HepG2 (cell line): ENCODE results near the gene SIRPA. TPM values are rescaled to one million over a fixed set of nuclear protein-coding genes. Genes with fewer than 3 reads are reported as not detected.

Experiments
- DNMT1 ChIP-seq: sonication (generic); formaldehyde crosslinking; IDR thresholded peaks from 2 replicates; pipeline ENCODE4 v1.5.1; 2020; ENCODE audit warnings: mild to moderate bottlenecking, missing genetic modification reagents
- JUNB ChIP-seq: sonication (generic); formaldehyde crosslinking; IDR thresholded peaks from 2 replicates; pipeline ENCODE4 v1.8.0; 2022; ENCODE audit warnings: missing genetic modification reagents, mild to moderate bottlenecking, borderline replicate concordance
- KDM5A ChIP-seq: fragments of 200-600 bp; sonication (generic); IDR thresholded peaks from 2 replicates; pipeline ENCODE4 v1.7.0; 2018; ENCODE audit warnings: antibody characterized with exemption, mild to moderate bottlenecking, low read length, borderline replicate concordance
- MAFF ChIP-seq: IDR thresholded peaks from 2 replicates; pipeline ENCODE4 v1.6.1; 2011; ENCODE audit warnings: low read depth, low read length, improper control_type of control experiment
- TBP ChIP-seq: sonication (generic); formaldehyde crosslinking; IDR thresholded peaks from 2 replicates; pipeline ENCODE4 v1.5.0; 2020; ENCODE audit warnings: missing genetic modification reagents
- YEATS4 ChIP-seq: sonication (generic); formaldehyde crosslinking; IDR thresholded peaks from 2 replicates; pipeline ENCODE4 v1.4.0; 2020; ENCODE audit warnings: missing genetic modification reagents, borderline replicate concordance
- ZNF496 ChIP-seq: sonication (generic); formaldehyde crosslinking; IDR thresholded peaks from 2 replicates; pipeline ENCODE4 v1.8.1; 2023; ENCODE audit warnings: mild to moderate bottlenecking, moderate library complexity, missing genetic modification reagents; ENCODE audit not compliant: insufficient replicate concordance
- ZNF777 ChIP-seq: sonication (generic); formaldehyde crosslinking; IDR thresholded peaks from 2 replicates; pipeline ENCODE4 v1.4.0; 2020; ENCODE audit warnings: missing genetic modification reagents
- ZSCAN25 ChIP-seq: sonication (generic); formaldehyde crosslinking; IDR thresholded peaks from 2 replicates; pipeline ENCODE4 v1.8.0; 2022; ENCODE audit warnings: mild to moderate bottlenecking, missing genetic modification reagents
- polyA plus RNA-seq, 8 experiments: library from polyadenylated mRNA; depleted of rRNA in 3 of 8; stranded (reverse) in 7 of 8; unstranded in 1 of 8; fragments of >200 nt; fragmentation: Illumina TruSeq in 4 of 8; extraction: Trizol in 4 of 8; gene quantifications; 2 replicates each; pipeline versions ENCODE4 v1.2.1 to v1.2.3, GENCODE V29; 2011 to 2016; ENCODE audit warnings: low read depth in 4 of 8, missing spikeins in 1 of 8, mixed read lengths in 1 of 8; ENCODE audit not compliant: insufficient read depth in 1 of 8
- total RNA-seq, 5 experiments: library from RNA; depleted of rRNA; stranded (reverse); fragments of >200 nt; fragmentation: Illumina TruSeq; extraction: Trizol; gene quantifications; 2 replicates each; pipeline ENCODE4 v1.2.3, GENCODE V29; 2016; ENCODE audit warnings: low read depth in 1 of 5
- TF ChIP-seq, protein P1 (sequence below): IDR thresholded peaks from 2 replicates; pipeline ENCODE4 v1.6.1; 2016; ENCODE audit warnings: low read depth, missing genetic modification reagents, missing compliant biosample characterization
- TF ChIP-seq, protein P2 (sequence below): sonication (generic); formaldehyde crosslinking; IDR thresholded peaks from 2 replicates; pipeline ENCODE4 v1.4.0; 2020; ENCODE audit warnings: low read depth, mild to moderate bottlenecking, missing genetic modification reagents
- TF ChIP-seq, protein P3 (sequence below): sonication (generic); formaldehyde crosslinking; IDR thresholded peaks from 2 replicates; pipeline ENCODE4 v1.5.0; 2020; ENCODE audit warnings: missing genetic modification reagents
- TF ChIP-seq, protein P4 (sequence below): sonication (generic); formaldehyde crosslinking; IDR thresholded peaks from 2 replicates; pipeline ENCODE4 v1.4.0; 2020; ENCODE audit warnings: missing genetic modification reagents, mild to moderate bottlenecking, borderline replicate concordance
- TF ChIP-seq, protein P5 (sequence below): sonication (generic); formaldehyde crosslinking; IDR thresholded peaks from 2 replicates; pipeline ENCODE4 v1.5.0; 2020; ENCODE audit warnings: mild to moderate bottlenecking, missing genetic modification reagents, borderline replicate concordance

Gene SIRPA
- total and polyA plus RNA-seq, 2 of the 13 experiments (the other 11 are each of a cell fraction or from before 2014, with no cell fraction given) = 7.2 to 17.6 TPM

DNA sequence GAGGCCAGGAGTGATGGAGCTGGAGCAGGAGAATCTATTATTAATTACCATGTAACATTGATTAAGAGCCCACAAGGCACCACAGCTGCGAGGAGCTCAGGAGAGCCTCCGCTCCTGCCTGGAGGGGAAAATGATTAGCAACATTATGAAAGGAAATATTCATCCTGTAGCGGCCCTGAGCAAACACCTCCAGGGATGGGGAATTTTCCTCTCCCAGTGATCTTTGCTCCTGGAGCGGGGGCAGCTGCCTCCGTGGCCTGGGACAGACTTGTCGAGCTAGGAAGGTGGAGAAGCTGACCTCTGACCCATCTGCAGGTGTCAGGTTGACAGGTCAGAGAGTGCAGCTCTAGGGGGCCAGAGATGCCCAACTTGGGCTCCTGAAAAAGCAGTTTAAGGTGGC lies 40.1 kb upstream of the SIRPA start (continued):
- TF ChIP-seq, protein P1, sequence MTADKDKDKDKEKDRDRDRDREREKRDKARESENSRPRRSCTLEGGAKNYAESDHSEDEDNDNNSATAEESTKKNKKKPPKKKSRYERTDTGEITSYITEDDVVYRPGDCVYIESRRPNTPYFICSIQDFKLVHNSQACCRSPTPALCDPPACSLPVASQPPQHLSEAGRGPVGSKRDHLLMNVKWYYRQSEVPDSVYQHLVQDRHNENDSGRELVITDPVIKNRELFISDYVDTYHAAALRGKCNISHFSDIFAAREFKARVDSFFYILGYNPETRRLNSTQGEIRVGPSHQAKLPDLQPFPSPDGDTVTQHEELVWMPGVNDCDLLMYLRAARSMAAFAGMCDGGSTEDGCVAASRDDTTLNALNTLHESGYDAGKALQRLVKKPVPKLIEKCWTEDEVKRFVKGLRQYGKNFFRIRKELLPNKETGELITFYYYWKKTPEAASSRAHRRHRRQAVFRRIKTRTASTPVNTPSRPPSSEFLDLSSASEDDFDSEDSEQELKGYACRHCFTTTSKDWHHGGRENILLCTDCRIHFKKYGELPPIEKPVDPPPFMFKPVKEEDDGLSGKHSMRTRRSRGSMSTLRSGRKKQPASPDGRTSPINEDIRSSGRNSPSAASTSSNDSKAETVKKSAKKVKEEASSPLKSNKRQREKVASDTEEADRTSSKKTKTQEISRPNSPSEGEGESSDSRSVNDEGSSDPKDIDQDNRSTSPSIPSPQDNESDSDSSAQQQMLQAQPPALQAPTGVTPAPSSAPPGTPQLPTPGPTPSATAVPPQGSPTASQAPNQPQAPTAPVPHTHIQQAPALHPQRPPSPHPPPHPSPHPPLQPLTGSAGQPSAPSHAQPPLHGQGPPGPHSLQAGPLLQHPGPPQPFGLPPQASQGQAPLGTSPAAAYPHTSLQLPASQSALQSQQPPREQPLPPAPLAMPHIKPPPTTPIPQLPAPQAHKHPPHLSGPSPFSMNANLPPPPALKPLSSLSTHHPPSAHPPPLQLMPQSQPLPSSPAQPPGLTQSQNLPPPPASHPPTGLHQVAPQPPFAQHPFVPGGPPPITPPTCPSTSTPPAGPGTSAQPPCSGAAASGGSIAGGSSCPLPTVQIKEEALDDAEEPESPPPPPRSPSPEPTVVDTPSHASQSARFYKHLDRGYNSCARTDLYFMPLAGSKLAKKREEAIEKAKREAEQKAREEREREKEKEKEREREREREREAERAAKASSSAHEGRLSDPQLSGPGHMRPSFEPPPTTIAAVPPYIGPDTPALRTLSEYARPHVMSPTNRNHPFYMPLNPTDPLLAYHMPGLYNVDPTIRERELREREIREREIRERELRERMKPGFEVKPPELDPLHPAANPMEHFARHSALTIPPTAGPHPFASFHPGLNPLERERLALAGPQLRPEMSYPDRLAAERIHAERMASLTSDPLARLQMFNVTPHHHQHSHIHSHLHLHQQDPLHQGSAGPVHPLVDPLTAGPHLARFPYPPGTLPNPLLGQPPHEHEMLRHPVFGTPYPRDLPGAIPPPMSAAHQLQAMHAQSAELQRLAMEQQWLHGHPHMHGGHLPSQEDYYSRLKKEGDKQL = no peak
- TF ChIP-seq, protein P2, sequence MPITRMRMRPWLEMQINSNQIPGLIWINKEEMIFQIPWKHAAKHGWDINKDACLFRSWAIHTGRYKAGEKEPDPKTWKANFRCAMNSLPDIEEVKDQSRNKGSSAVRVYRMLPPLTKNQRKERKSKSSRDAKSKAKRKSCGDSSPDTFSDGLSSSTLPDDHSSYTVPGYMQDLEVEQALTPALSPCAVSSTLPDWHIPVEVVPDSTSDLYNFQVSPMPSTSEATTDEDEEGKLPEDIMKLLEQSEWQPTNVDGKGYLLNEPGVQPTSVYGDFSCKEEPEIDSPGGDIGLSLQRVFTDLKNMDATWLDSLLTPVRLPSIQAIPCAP (CRISPR knock-in tag) = no peak
- no peak for TF ChIP-seq ZSCAN25 (CRISPR knock-in tag)
- TF ChIP-seq ZNF496 = no peak
- no peak for TF ChIP-seq DNMT1 (CRISPR knock-in tag)
- TF ChIP-seq, protein P3, sequence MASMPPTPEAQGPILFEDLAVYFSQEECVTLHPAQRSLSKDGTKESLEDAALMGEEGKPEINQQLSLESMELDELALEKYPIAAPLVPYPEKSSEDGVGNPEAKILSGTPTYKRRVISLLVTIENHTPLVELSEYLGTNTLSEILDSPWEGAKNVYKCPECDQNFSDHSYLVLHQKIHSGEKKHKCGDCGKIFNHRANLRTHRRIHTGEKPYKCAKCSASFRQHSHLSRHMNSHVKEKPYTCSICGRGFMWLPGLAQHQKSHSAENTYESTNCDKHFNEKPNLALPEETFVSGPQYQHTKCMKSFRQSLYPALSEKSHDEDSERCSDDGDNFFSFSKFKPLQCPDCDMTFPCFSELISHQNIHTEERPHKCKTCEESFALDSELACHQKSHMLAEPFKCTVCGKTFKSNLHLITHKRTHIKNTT (CRISPR knock-in tag) = no peak
- TF ChIP-seq, protein P4, sequence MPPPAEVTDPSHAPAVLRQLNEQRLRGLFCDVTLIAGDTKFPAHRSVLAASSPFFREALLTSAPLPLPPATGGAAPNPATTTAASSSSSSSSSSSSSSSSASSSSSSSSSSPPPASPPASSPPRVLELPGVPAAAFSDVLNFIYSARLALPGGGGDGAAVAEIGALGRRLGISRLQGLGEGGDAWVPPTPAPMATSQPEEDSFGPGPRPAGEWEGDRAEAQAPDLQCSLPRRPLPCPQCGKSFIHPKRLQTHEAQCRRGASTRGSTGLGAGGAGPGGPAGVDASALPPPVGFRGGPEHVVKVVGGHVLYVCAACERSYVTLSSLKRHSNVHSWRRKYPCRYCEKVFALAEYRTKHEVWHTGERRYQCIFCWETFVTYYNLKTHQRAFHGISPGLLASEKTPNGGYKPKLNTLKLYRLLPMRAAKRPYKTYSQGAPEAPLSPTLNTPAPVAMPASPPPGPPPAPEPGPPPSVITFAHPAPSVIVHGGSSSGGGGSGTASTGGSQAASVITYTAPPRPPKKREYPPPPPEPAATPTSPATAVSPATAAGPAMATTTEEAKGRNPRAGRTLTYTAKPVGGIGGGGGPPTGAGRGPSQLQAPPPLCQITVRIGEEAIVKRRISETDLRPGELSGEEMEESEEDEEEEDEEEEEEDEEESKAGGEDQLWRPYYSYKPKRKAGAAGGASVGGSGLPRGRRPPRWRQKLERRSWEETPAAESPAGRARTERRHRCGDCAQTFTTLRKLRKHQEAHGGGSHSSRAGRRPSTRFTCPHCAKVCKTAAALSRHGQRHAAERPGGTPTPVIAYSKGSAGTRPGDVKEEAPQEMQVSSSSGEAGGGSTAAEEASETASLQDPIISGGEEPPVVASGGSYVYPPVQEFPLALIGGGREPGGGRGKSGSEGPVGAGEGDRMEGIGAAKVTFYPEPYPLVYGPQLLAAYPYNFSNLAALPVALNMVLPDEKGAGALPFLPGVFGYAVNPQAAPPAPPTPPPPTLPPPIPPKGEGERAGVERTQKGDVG (CRISPR knock-in tag) = no peak
- no peak for TF ChIP-seq MAFF
- no peak for TF ChIP-seq ZNF777 (CRISPR knock-in tag)
- TF ChIP-seq TBP (CRISPR knock-in tag) = no peak
- no peak for TF ChIP-seq KDM5A
- no peak for TF ChIP-seq JUNB
- TF ChIP-seq, protein P5, sequence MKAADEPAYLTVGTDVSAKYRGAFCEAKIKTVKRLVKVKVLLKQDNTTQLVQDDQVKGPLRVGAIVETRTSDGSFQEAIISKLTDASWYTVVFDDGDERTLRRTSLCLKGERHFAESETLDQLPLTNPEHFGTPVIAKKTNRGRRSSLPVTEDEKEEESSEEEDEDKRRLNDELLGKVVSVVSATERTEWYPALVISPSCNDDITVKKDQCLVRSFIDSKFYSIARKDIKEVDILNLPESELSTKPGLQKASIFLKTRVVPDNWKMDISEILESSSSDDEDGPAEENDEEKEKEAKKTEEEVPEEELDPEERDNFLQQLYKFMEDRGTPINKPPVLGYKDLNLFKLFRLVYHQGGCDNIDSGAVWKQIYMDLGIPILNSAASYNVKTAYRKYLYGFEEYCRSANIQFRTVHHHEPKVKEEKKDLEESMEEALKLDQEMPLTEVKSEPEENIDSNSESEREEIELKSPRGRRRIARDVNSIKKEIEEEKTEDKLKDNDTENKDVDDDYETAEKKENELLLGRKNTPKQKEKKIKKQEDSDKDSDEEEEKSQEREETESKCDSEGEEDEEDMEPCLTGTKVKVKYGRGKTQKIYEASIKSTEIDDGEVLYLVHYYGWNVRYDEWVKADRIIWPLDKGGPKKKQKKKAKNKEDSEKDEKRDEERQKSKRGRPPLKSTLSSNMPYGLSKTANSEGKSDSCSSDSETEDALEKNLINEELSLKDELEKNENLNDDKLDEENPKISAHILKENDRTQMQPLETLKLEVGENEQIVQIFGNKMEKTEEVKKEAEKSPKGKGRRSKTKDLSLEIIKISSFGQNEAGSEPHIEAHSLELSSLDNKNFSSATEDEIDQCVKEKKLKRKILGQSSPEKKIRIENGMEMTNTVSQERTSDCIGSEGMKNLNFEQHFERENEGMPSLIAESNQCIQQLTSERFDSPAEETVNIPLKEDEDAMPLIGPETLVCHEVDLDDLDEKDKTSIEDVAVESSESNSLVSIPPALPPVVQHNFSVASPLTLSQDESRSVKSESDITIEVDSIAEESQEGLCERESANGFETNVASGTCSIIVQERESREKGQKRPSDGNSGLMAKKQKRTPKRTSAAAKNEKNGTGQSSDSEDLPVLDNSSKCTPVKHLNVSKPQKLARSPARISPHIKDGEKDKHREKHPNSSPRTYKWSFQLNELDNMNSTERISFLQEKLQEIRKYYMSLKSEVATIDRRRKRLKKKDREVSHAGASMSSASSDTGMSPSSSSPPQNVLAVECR (CRISPR knock-in tag) = no peak; the same call in 1 of the 2 replicates
- no peak for TF ChIP-seq YEATS4 (CRISPR knock-in tag)
